Esophagus squamous epithelium (tissue), 5 donors: ENCODE data around the gene ZKSCAN3. TPM values are rescaled to one million over a fixed set of nuclear protein-coding genes. Genes with fewer than 3 reads are reported as not detected.
A peak's percentile ranks its signal among the peaks of the same experiment; 100 is the strongest.

ENCODE experiments used
- DNase-seq: peaks from one replicate; lab custom pipeline; 2025; lab: John Stamatoyannopoulos, UW
- H3K27ac ChIP-seq, 4 donors: fragments of 200-600 bp; sonication (generic); one replicate each; pipeline ENCODE4 v1.5.1; 2016 to 2019; ENCODE audit warnings: mild to moderate bottlenecking in 1 of 4
- H3K27me3 ChIP-seq, 4 donors: fragments of 200-600 bp; sonication (generic); 1 replicate in 3 of 4; 2 replicates in 1 of 4; pipeline versions ENCODE4 v1.5.1 to v1.6.0; 2017 to 2021; ENCODE audit warnings: antibody characterized with exemption in 1 of 4
- H3K36me3 ChIP-seq, 3 donors: fragments of 200-600 bp; sonication (generic); one replicate each; pipeline ENCODE4 v1.5.1; 2016 to 2019
- H3K4me1 ChIP-seq, 3 donors: fragments of 200-600 bp; sonication (generic); one replicate each; pipeline ENCODE4 v1.5.1; 2017 to 2019
- H3K4me3 ChIP-seq, 4 donors: fragments of 200-600 bp; sonication (generic); 1 replicate in 3 of 4; 2 replicates in 1 of 4; pipeline ENCODE4 v1.5.1; 2016 to 2019; ENCODE audit warnings: mild to moderate bottlenecking in 2 of 4, moderate library complexity in 1 of 4
- H3K9me3 ChIP-seq, 3 donors: fragments of 200-600 bp; sonication (generic); one replicate each; pipeline ENCODE4 v1.5.1; 2016 to 2019
- POLR2A ChIP-seq, 4 donors: fragments of 450-650 bp; IDR thresholded peaks; one replicate each; pipeline ENCODE4 v1.6.1; 2017; ENCODE audit warnings: antibody characterized with exemption in 4 of 4, mild to moderate bottlenecking in 4 of 4, moderate library complexity in 3 of 4
- WGBS, 2 donors: methylation state at CpG; one replicate each; pipeline ENCODE4 v1.1.5; 2018; 5-methylcytosine and 5-hydroxymethylcytosine counted together
- intact Hi-C: fragments of 100-400 bp; cut with DNase I; formaldehyde crosslinking; loops from one replicate; pipeline ENCODE4 v1.15.0; 2022
- total RNA-seq, 4 donors: library from RNA; depleted of rRNA; stranded (reverse); fragments of >200 nt; gene quantifications; one replicate each; pipeline ENCODE4 v1.1.0, GENCODE V29; 2016
- TF ChIP-seq, protein P1 (sequence below), 6 experiments: fragments of 450-650 bp in 4 of 6; fragments of 200-600 bp in 2 of 6; sonication (generic) in 2 of 6; IDR thresholded peaks; one replicate each; pipeline ENCODE4 v1.5.1; 2016 to 2019; ENCODE audit warnings: antibody characterized with exemption in 6 of 6, mild to moderate bottlenecking in 4 of 6, moderate library complexity in 4 of 6
- donor health status: DM: yes; HTN: yes; CAD: no.

ZKSCAN3 gene
- total RNA-seq, 4 donors from 2014 or later: 1.1 to 2.9 (median 2.1) TPM

GRCh38 chr6:28343898-28344677, 5.7 kb upstream of the ZKSCAN3 start:
- no peak for DNase-seq
- Histone ChIP-seq H3K36me3 (no peaks in the 10 kb centered on the region), H3K4me1 (no peaks in the 10 kb centered on the region), H3K4me3 (no peak overlapping the region), H3K27ac (no peak overlapping the region), H3K9me3 (no peaks in the 10 kb centered on the region), H3K27me3 (no peaks in the 10 kb centered on the region)
- 62 to 83% methylated on average over 1 of the region's 1 CpG for WGBS, 2 donors
- TF ChIP-seq POLR2A (IDR thresholded peaks at IDR 0.05): no peak
- intact Hi-C loops: loop anchor here (10.0 kb wide), 1 partner anchor 89 kb away; the partner anchor contains the start of genes NKAPL and ZKSCAN4

DNA sequence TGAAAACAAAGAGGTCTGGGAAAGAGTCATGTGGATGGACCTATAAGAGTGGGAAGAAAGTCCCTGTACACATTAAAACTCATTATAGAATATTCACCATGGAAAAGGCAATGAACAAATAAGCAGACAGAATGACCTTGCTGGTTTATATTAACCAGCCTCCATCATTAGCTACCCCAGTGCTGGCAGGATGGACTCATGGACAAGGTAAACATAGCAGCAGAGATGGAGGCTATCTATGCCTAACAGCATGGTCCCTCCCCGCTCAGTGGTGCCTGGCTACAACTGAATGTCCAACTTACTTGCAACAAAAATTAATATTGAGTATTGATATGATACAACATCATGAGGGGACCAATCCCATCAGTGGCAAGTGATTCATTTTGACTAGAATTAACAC, 4.5 kb upstream of the ZKSCAN3 start:
- Histone ChIP-seq H3K4me1 (no peaks in the 10 kb centered on the region), H3K4me3 (no peak overlapping the region), H3K36me3 (no peaks in the 10 kb centered on the region), H3K27ac (no peak overlapping the region), H3K9me3 (no peaks in the 10 kb centered on the region), H3K27me3 (no peaks in the 10 kb centered on the region)
- WGBS, 2 donors: 77 to 100% methylated on average over 1 of the region's 1 CpG
- TF ChIP-seq, protein P1, sequence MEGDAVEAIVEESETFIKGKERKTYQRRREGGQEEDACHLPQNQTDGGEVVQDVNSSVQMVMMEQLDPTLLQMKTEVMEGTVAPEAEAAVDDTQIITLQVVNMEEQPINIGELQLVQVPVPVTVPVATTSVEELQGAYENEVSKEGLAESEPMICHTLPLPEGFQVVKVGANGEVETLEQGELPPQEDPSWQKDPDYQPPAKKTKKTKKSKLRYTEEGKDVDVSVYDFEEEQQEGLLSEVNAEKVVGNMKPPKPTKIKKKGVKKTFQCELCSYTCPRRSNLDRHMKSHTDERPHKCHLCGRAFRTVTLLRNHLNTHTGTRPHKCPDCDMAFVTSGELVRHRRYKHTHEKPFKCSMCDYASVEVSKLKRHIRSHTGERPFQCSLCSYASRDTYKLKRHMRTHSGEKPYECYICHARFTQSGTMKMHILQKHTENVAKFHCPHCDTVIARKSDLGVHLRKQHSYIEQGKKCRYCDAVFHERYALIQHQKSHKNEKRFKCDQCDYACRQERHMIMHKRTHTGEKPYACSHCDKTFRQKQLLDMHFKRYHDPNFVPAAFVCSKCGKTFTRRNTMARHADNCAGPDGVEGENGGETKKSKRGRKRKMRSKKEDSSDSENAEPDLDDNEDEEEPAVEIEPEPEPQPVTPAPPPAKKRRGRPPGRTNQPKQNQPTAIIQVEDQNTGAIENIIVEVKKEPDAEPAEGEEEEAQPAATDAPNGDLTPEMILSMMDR (IDR thresholded peaks at IDR 0.05): no peak
- no peak for TF ChIP-seq POLR2A (IDR thresholded peaks at IDR 0.05)
- DNase-seq: no peak
- intact Hi-C loops: loop anchor here (10.0 kb wide), 1 partner anchor 90 kb away; the partner anchor contains the start of genes NKAPL and ZKSCAN4

GRCh38 chr6:28347119-28347518, 2.6 kb upstream of the ZKSCAN3 start:
- Histone ChIP-seq H3K36me3 (no peaks in the 10 kb centered on the region), H3K9me3 (no peaks in the 10 kb centered on the region), H3K27me3 (no peaks in the 10 kb centered on the region), H3K4me3 (no peak overlapping the region), H3K27ac (no peak overlapping the region), H3K4me1 (peaks cover 8 to 17% (median 10%) of the 10 kb centered on the region in 3 donors)
- DNase-seq: no peak
- intact Hi-C loops: loop anchor here (10.0 kb wide), 1 partner anchor 92 kb away; the partner anchor contains the start of genes NKAPL and ZKSCAN4
- WGBS, 2 donors: 34 to 41% methylated on average over 2 of the region's 2 CpGs
- TF ChIP-seq POLR2A (IDR thresholded peaks at IDR 0.05): no peak
- TF ChIP-seq, protein P1 (IDR thresholded peaks at IDR 0.05): no peak

DNA sequence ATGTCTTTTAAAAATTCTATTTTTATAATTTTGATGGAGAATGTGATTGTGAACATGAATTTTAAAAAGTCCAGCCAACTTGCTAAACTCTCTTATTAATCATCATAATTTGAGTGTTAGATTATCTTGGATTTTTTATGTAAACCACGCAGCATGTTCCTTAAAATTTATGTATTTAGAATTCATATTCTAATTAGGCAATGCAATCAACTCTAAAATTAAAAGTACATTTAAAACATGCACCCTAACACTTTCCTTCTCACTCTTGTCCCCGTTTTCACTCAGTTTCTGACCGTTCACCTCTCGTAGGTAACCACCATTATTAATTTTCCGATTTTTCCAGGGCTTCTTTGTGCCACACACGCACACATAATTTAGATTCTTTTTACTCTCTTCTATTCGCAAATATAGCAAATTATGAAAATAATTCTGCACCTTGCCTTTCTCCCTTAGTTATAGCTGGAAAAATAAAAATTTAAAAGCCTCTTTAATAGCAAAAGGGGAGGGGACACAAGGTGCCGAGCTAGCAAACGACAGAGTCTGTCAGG, 329 bp upstream of the ZKSCAN3 start:
- 0 to 2% methylated on average over 9 of the region's 9 CpGs for WGBS, 2 donors
- Histone ChIP-seq H3K4me3 (peak overlapping the region; percentile 37 to 90 (median 71)), H3K4me1 (peaks cover 12 to 40% (median 13%) of the 10 kb centered on the region in 3 donors), H3K9me3 (no peaks in the 10 kb centered on the region), H3K27me3 (no peaks in the 10 kb centered on the region), H3K27ac (peak overlapping the region; percentile 63 to 91 (median 84)), H3K36me3 (no peaks in the 10 kb centered on the region)
- TF ChIP-seq, protein P1 (IDR thresholded peaks at IDR 0.05): no peak
- TF ChIP-seq POLR2A (IDR thresholded peaks at IDR 0.05): no peak
- intact Hi-C loops: loop anchor here (10.0 kb wide), 1 partner anchor 95 kb away; the partner anchor contains the start of genes NKAPL and ZKSCAN4
- DNase-seq: no peak

- no peaks in the 10 kb centered on the region for H3K27me3 ChIP-seq
- H3K36me3 ChIP-seq: no peaks in the 10 kb centered on the region
- H3K4me3 ChIP-seq: peak overlapping the region in 3 of 4 donors; percentile 60 to 90 (median 82)
- intact Hi-C loops: loop anchor here (10.0 kb wide), 1 partner anchor 216 kb away; no protein-coding TSS in a partner anchor
- 44 to 68% methylated on average over 2 of the region's 2 CpGs for WGBS, 2 donors
- DNase-seq: no peak
- H3K9me3 ChIP-seq: no peaks in the 10 kb centered on the region
- peak overlapping the region; percentile 14 to 91 (median 73) for H3K27ac ChIP-seq
- TF ChIP-seq, protein P1 (IDR thresholded peaks at IDR 0.05): no peak
- no peak for TF ChIP-seq POLR2A (IDR thresholded peaks at IDR 0.05)
- H3K4me1 ChIP-seq: peaks cover 24 to 55% (median 25%) of the 10 kb centered on the region in 3 donors
These were observed 1.3 kb downstream of the ZKSCAN3 start for GRCh38 chr6:28351087-28351486.
